B cell (primary cell): ENCODE results near the gene CNST. TPM values are rescaled to one million over a fixed set of nuclear protein-coding genes. Genes with fewer than 3 reads are reported as not detected.

ENCODE experiments used
- ATAC-seq: fragments of 200-7000 bp; cut with Tn5 transposase; one replicate; pipeline ENCODE4 v1.10.0; 2021; ENCODE audit warnings: low read depth, mild to moderate bottlenecking, moderate number of reproducible peaks, moderate library complexity
- CTCF ChIA-PET: fragments of 350-600 bp; sonication (Branson Sonifier 250); formaldehyde crosslinking; loops from one replicate; lab custom pipeline; 2021; ENCODE audit warnings: antibody characterized with exemption, inconsistent platforms; lab: Charles Lee
- POLR2A ChIA-PET: fragments of 350-600 bp; sonication (Branson Sonifier 250); formaldehyde crosslinking; loops from one replicate; lab custom pipeline; 2021; ENCODE audit warnings: antibody characterized with exemption; lab: Charles Lee
- DNase-seq: peaks from one replicate; pipeline ENCODE4 v3.0.0; 2013
- H2AFZ ChIP-seq: 2 replicates; pipeline ENCODE4 v1.6.1; 2012; ENCODE audit warnings: mild to moderate bottlenecking, low read depth, low read length; ENCODE audit not compliant: insufficient read depth, poor library complexity, severe bottlenecking
- H3K27ac ChIP-seq, 2 donors: 1 replicate in 1 of 2; 2 replicates in 1 of 2; pipeline ENCODE4 v1.5.1; 2012 to 2013; ENCODE audit warnings: low read length in 2 of 2, mild to moderate bottlenecking in 2 of 2, moderate library complexity in 1 of 2
- H3K27me3 ChIP-seq, 4 experiments: fragments of 200-600 bp in 1 of 4; sonication (generic) in 1 of 4; replicated peaks in 1 of 4; 1 replicate in 2 of 4; 2 replicates in 2 of 4; pipeline versions ENCODE4 v1.6.1 to v1.7.0; 2013 to 2016; ENCODE audit warnings: low read length in 3 of 4, mild to moderate bottlenecking in 2 of 4, mixed read lengths in 1 of 4, moderate library complexity in 1 of 4; ENCODE audit not compliant: insufficient read depth in 4 of 4, control insufficient read depth in 3 of 4; ENCODE audit errors: control extremely low read depth in 1 of 4
- H3K36me3 ChIP-seq, 2 experiments: replicated peaks in 1 of 2; 1 replicate in 1 of 2; 2 replicates in 1 of 2; pipeline versions ENCODE4 v1.6.1 to v1.7.1; 2013; ENCODE audit warnings: low read length in 1 of 2; ENCODE audit not compliant: insufficient read depth in 2 of 2, control insufficient read depth in 1 of 2; ENCODE audit errors: control extremely low read depth in 1 of 2, extremely low read depth in 1 of 2
- H3K4me1 ChIP-seq, 2 donors: fragments of 200-600 bp in 1 of 2; sonication (generic) in 1 of 2; 1 replicate in 1 of 2; 2 replicates in 1 of 2; pipeline versions ENCODE4 v1.5.1 to v1.6.1; 2013 to 2017; ENCODE audit warnings: low read length in 2 of 2; ENCODE audit not compliant: control insufficient read depth in 2 of 2, insufficient read depth in 2 of 2
- H3K4me2 ChIP-seq: replicated peaks from 2 replicates; pipeline ENCODE3; 2012; ENCODE audit warnings: mild to moderate bottlenecking, low read depth, low read length; ENCODE audit not compliant: poor library complexity, severe bottlenecking
- H3K4me3 ChIP-seq, 5 experiments: fragments of 200-600 bp in 1 of 5; sonication (generic) in 1 of 5; 1 replicate in 3 of 5; 2 replicates in 2 of 5; pipeline versions ENCODE4 v1.5.1 to v1.7.0; 2011 to 2016; ENCODE audit warnings: low read length in 4 of 5, mild to moderate bottlenecking in 4 of 5, low read depth in 2 of 5, control low read depth in 1 of 5, moderate library complexity in 1 of 5; ENCODE audit not compliant: insufficient read depth in 1 of 5; ENCODE audit errors: control extremely low read depth in 1 of 5, extremely low read depth in 1 of 5
- H3K79me2 ChIP-seq: fragments of 200-600 bp; sonication (generic); one replicate; pipeline ENCODE4 v1.6.0; 2016; ENCODE audit warnings: low read length; ENCODE audit not compliant: control insufficient read depth, insufficient read depth
- H3K9ac ChIP-seq: fragments of 200-600 bp; sonication (generic); 2 replicates; pipeline ENCODE4 v1.6.1; 2017; ENCODE audit warnings: mild to moderate bottlenecking, low read length, moderate library complexity
- H3K9me3 ChIP-seq, 3 donors: one replicate each; pipeline versions ENCODE4 v1.6.1 to v1.7.1; 2013; ENCODE audit warnings: low read length in 2 of 3; ENCODE audit not compliant: control insufficient read depth in 2 of 3, insufficient read depth in 1 of 3; ENCODE audit errors: control extremely low read depth in 1 of 3
- H4K20me1 ChIP-seq: 2 replicates; pipeline ENCODE4 v1.6.0; 2012; ENCODE audit warnings: mild to moderate bottlenecking, low read length; ENCODE audit not compliant: insufficient read depth, control insufficient read depth, poor library complexity, severe bottlenecking
- H3K27ac Mint-ChIP-seq: one replicate; pipeline ENCODE4 v1.8.0; 2021; ENCODE audit warnings: mixed read lengths
- H3K27me3 Mint-ChIP-seq: one replicate; pipeline ENCODE4 v1.8.0; 2021; ENCODE audit warnings: mixed read lengths
- H3K4me1 Mint-ChIP-seq: one replicate; pipeline ENCODE4 v1.8.0; 2021; ENCODE audit warnings: mixed read lengths
- H3K4me3 Mint-ChIP-seq: one replicate; pipeline ENCODE4 v1.8.0; 2021; ENCODE audit warnings: mixed read lengths
- H3K9me3 Mint-ChIP-seq: one replicate; pipeline ENCODE4 v1.8.0; 2022; ENCODE audit warnings: mixed read lengths; ENCODE audit not compliant: insufficient read depth
- EZH2 ChIP-seq: IDR thresholded peaks from 2 replicates; pipeline ENCODE4 v1.6.1; 2012; ENCODE audit warnings: borderline replicate concordance, low read depth, mild to moderate bottlenecking, moderate library complexity, low read length; ENCODE audit not compliant: insufficient read depth, poor library complexity, severe bottlenecking
- WGBS: methylation state at CpG from one replicate; pipeline ENCODE4 v1.1.5; 2013; ENCODE audit warnings: missing lambda C conversion rate; ENCODE audit not compliant: insufficient coverage; 5-methylcytosine and 5-hydroxymethylcytosine counted together
- intact Hi-C: fragments of 100-400 bp; cut with micrococcal nuclease; formaldehyde crosslinking; loops from one replicate; pipeline ENCODE4 v1.10.0; 2022
- polyA plus RNA-seq: library from polyadenylated mRNA; depleted of rRNA; stranded (reverse); fragments of >200 nt; gene quantifications from 2 replicates; pipeline ENCODE4 v1.2.3, GENCODE V29; 2012
- total RNA-seq, 2 donors: library from RNA; stranded (reverse); fragments of 120-200 nt in 1 of 2; gene quantifications; 1 replicate in 1 of 2; 2 replicates in 1 of 2; pipeline versions ENCODE4 v1.2.3 to v1.2.4, GENCODE V29; 2013 to 2022
- TF ChIP-seq, protein P1 (sequence below): fragments of 200-600 bp; IDR thresholded peaks from one replicate; pipeline ENCODE4 v1.8.0; 2022; ENCODE audit warnings: antibody characterized with exemption, mild to moderate bottlenecking

CNST gene
- total and polyA plus RNA-seq, 2 donors (not counting 1 experiment from before 2014, with no cell fraction given), result 26.9 to 54.0 TPM

DNA sequence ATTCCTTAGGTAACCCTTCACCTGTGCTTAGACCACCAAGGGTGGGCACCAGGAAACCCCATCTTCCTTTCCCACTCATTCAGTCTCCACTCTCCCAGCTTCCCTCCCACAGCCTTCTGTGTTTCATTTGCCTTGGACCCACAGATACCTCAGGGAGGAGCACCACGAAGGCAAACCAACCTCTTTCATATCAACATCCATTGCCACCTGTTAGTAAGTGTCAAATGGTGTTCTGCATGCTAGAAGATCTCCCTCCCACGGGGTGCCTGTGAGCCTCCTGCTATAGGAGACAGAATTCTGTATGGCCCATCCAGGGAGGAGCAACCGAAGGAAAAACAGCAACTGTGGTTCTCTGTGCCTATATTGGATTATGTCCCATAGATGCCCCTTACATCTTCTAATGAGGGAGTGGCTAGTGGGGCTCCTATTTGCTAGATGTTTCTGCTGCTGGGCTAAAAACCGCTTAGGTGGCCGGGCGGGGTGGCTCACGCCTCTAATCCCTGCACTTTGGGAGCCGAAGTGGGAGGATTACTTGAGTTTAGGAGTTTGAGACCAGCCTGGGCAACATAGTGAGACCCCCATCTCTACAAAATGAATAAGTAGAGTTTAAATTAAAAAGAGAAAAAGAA lies 132.3 kb downstream of the CNST start:
- H3K9me3 ChIP-seq, result peaks cover 0 to 7% (median 2%) of the 10 kb centered on the region in 3 donors
- CTCF ChIA-PET, result interaction anchor here (1.4 kb wide), 1 partner anchor 9 kb away, joined by 5 read pairs; no protein-coding TSS in a partner anchor
- intact Hi-C loops, result loop anchor here (1.0 to 5.0 kb wide), 5 partner anchors 131 to 1546 kb away; partner anchors contain the start of genes AHCTF1, CNST, KIF26B and TFB2M
- Mint-ChIP-seq H3K27ac (no peak overlapping the region), H3K4me3 (peak overlapping the region; percentile 26), H3K4me1 (peaks cover 7% of the 10 kb centered on the region), H3K9me3 (peaks cover 2% of the 10 kb centered on the region), H3K27me3 (no peaks in the 10 kb centered on the region)
- H3K4me2 ChIP-seq, result peak overlapping the region; percentile 75
- no peaks in the 10 kb centered on the region for H3K36me3 ChIP-seq
- ATAC-seq, result no peak
- DNase-seq, result no peak
- H3K9ac ChIP-seq, result peak overlapping the region; percentile 56
- WGBS, result 83% methylated on average over 7 of the region's 8 CpGs
- POLR2A ChIA-PET, result no interaction called here
- no peaks in the 10 kb centered on the region for H4K20me1 ChIP-seq
- no peaks in the 10 kb centered on the region for H3K27me3 ChIP-seq
- peaks cover 6 to 15% of the 10 kb centered on the region in 2 donors for H3K4me1 ChIP-seq
- H2AFZ ChIP-seq, result peak overlapping the region; percentile 76
- no peaks in the 10 kb centered on the region for H3K79me2 ChIP-seq
- peak overlapping the region in 3 of 5 experiments; percentile 31 to 55 (median 52) for H3K4me3 ChIP-seq
- TF ChIP-seq EZH2, result no peak
- TF ChIP-seq, protein P1, sequence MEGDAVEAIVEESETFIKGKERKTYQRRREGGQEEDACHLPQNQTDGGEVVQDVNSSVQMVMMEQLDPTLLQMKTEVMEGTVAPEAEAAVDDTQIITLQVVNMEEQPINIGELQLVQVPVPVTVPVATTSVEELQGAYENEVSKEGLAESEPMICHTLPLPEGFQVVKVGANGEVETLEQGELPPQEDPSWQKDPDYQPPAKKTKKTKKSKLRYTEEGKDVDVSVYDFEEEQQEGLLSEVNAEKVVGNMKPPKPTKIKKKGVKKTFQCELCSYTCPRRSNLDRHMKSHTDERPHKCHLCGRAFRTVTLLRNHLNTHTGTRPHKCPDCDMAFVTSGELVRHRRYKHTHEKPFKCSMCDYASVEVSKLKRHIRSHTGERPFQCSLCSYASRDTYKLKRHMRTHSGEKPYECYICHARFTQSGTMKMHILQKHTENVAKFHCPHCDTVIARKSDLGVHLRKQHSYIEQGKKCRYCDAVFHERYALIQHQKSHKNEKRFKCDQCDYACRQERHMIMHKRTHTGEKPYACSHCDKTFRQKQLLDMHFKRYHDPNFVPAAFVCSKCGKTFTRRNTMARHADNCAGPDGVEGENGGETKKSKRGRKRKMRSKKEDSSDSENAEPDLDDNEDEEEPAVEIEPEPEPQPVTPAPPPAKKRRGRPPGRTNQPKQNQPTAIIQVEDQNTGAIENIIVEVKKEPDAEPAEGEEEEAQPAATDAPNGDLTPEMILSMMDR, result no peak
- peak overlapping the region in 1 of 2 donors; percentile 50 for H3K27ac ChIP-seq
